HG03565 (cell line): ENCODE results near the gene PNMT.

Source experiments
- ATAC-seq: cut with Tn5 transposase; IDR thresholded peaks from one replicate; pipeline ENCODE4 v1.9.1; 2021; ENCODE audit warnings: mild to moderate bottlenecking, moderate library complexity; ENCODE audit not compliant: unreplicated experiment

Gene PNMT

GRCh38 chr17:39632153-39632941, 35.9 kb upstream of the PNMT start:
- no peak for ATAC-seq

GRCh38 chr17:39633570-39634183, 34.6 kb upstream of the PNMT start:
- ATAC-seq = no peak

DNA sequence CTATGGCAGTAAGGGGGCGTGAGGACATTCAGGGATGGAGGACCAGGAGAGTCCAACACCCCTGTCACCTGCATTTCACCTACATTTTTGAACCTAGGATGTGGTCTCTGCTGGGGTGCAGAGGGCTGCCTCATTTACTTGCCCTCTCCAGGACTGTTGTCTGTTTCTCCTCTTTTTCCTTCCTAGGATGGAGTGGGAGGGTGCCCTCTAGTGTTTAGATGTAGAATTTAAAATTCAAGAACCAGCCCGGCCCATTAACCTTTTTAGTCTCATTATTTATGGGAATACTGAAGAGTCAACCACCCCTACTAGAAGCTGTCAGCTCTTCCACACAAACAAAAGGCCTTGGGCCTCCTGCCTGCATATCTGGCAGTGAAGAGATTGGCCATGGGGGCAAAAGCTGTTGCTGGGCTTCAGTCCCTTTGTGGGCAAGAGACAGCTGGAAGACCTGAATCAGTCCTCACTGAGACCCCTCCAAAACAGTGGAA, 33.8 kb upstream of the PNMT start:
- ATAC-seq = no peak

DNA sequence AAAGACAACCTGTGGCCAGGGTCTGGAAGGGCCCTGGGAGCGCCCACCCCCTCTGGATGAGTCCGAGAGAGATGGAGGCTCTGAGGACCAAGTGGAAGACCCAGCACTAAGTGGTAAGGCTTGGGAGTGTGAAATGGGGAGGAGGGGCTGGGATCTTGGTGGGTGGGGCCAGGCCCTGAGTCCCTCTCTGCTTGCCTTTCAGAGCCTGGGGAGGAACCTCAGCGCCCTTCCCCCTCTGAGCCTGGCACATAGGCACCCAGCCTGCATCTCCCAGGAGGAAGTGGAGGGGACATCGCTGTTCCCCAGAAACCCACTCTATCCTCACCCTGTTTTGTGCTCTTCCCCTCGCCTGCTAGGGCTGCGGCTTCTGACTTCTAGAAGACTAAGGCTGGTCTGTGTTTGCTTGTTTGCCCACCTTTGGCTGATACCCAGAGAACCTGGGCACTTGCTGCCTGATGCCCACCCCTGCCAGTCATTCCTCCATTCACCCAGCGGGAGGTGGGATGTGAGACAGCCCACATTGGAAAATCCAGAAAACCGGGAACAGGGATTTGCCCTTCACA, 32.6 kb upstream of the PNMT start:
- no peak for ATAC-seq

DNA sequence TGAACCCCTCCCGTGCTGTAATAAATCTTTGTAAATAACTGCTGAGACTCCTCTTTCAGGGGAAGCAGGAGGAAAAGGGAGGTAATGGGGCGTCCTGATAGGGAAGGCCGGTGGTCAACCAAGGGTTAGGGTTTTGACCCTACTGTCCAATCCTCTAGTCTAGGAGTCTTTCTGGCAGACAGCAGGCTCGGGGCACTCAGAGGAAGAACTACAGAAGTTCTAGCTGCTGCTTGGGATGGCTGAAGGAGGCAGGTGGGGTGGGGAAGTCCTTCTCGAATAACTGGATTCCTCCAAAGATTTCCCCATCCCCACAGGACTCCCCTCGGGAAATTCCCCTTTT, 31.7 kb upstream of the PNMT start:
- ATAC-seq = no peak

GRCh38 chr17:39636927-39637736, 31.1 kb upstream of the PNMT start, which contains the start of gene STARD3:
STARD3 (plus strand) TSS chr17:39637144; CDS start chr17:39653532, 16,388 bp downstream.
- peak; percentile 60 for ATAC-seq

- no peak for ATAC-seq
Observed at GRCh38 chr17:39638317-39638716, 29.9 kb upstream of the PNMT start.

DNA sequence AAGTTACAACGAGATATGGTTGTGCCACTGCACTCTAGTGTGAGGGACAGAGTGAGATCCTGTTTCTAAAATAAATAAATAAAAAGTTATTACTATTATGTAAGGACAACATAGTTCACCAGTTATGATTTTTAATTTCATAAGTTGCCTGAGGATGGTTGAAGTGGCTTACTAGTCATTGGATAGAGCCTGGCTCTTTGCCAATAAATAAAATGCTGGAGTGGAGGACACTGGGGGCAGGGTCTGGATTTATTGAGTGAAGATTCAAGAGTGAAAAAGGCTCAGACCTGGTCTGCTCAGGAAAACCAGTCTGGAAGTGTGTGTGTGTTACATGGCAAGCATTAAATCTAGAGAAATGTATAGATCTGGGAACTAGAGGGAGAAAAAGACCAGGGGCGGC, 29.2 kb upstream of the PNMT start:
- no peak for ATAC-seq

GRCh38 chr17:39639566-39640458, 28.4 kb upstream of the PNMT start:
- no peak for ATAC-seq

- ATAC-seq = no peak
Observed at GRCh38 chr17:39640591-39641031, 27.6 kb upstream of the PNMT start.

- ATAC-seq = no peak
Observed at GRCh38 chr17:39641097-39641496, 27.2 kb upstream of the PNMT start.

- ATAC-seq = no peak
Observed at GRCh38 chr17:39641883-39642282, 26.4 kb upstream of the PNMT start.

GRCh38 chr17:39642291-39643074, 25.8 kb upstream of the PNMT start:
- ATAC-seq = no peak

GRCh38 chr17:39643271-39643670, 25.0 kb upstream of the PNMT start:
- no peak for ATAC-seq

DNA sequence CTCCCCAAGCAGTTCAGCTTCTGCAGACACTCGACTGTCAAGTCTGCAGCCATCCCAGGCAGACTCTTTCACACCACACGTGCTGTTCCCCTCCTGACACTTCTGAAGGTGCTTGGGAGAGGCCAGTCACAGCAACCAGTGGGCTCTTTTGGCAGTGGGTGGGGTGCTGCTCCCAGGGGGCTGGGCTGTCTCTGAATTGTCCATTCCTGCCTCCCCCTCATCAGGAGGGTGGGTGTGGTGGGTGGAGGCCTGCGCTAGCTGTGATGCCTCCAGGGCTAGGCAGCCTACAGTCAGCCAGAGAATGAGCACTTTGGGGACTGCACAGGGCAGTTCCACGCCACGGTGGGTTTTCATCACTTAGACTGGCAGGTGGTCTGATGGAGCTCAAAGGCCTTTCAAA, 21.0 kb upstream of the PNMT start:
- no peak for ATAC-seq

- no peak for ATAC-seq
Observed at GRCh38 chr17:39648616-39649366, 19.5 kb upstream of the PNMT start.

GRCh38 chr17:39650121-39650579, 18.1 kb upstream of the PNMT start:
- no peak for ATAC-seq

- no peak for ATAC-seq
Observed at GRCh38 chr17:39651923-39652586, 16.2 kb upstream of the PNMT start.
